Stimulated activated naive CD4-positive, alpha-beta T cell (primary cell): ENCODE measurements around the gene CNTN4.
"Not testable (repeated sequence)": the region's sequence is repeated elsewhere in the genome, so short reads cannot be mapped to it uniquely, and the experiment has no call there.

Source experiments
- DNase-seq, 6 experiments: peaks; one replicate each; lab custom pipeline; 2025; lab: John Stamatoyannopoulos, UW

The CNTN4 gene

DNA sequence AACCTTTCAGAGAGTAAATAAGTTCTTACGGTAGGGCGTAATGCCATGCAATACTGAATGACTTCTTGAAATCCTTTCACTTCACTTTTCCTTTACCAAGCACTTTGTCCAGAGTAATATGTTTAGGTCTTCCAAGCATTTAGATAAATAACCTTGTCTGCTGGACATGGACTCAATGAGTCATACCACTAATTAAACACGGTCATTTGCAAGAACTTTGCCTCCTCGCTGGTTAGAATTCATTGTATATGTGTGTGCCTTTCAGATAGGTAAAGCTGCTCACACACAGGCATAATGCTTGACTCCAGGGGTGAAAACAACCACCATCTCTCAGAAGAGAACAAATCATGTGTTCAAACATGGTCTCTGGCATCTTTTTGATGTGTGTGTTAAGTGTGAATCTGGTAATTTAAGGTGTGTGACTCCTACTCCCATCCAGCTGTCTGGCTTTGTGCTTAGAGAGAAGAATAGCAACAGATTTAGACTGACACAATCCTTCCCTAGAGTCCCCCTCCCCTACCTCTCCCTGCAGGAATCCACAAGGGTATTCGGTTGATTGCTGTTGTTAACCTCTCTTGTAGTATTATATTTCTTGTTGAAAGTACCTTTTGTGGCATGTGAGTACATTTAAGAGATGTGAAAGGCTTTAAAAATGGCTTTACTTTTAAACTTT lies 419.0 kb downstream of the CNTN4 start:
- DNase-seq = no peak

DNA sequence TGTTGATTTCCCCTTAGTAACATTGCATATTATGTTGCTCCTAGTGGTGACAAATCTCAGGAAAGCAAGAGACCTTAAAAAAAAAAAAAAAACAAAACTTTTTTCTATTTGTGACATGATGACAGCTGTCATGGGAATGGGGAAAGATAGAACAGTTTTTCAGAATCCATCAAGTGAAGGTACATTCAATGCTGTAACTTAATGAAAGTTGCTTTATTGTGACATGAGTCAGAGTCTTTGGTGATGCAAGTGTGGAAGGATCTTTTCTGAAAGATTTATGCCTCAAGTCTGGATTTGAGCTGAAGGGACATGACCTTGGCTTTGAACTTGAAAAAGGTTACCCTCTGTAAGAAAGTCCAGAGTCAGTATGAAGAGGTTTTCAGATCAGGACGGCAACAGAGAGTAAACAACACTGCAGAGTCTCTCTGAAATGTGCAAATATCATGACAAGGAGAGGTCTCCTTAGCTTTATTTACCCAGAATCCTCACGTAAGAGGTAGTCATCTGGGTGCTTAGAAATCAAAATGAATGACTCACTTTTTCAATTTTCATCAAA lies 424.7 kb downstream of the CNTN4 start:
- no peak for DNase-seq

DNA sequence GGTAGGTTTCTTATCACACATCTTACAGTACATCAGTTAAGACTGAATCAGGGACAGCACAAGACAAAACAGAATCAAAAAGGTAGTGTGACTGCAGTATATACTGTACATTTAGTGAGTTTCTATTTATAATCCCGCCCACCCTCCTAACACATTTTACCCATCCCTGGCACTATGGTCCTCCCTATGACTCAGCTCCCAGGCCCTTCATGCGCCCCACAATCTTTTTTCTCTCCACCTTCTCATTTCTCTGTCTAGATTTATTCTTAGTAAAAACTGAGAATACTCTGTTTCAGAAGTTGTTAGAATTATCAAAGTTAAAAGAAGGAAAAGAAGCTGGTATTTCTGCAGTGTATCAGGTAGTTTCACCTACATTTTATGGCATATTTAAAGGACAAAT lies 427.3 kb downstream of the CNTN4 start:
- DNase-seq = no peak

DNA sequence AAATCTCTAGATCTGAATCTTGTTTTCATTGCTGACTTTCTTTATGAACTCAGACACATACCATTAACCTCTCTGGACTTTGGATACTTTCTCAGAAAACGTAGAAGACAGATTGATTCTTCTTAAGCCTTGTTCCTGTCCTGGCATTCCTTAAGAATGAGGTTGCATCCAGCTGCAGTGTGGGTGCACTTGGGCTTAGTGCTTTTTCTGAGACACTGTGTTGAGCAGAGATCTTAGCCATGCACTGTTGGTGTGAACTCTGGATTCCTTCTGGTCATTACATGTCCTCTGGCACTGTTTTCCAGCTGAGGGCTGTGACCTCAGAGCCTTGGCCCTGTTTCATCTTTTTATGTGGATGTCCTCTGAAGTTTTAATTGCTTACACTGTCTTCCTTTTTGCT lies 428.3 kb downstream of the CNTN4 start:
- no peak for DNase-seq

DNA sequence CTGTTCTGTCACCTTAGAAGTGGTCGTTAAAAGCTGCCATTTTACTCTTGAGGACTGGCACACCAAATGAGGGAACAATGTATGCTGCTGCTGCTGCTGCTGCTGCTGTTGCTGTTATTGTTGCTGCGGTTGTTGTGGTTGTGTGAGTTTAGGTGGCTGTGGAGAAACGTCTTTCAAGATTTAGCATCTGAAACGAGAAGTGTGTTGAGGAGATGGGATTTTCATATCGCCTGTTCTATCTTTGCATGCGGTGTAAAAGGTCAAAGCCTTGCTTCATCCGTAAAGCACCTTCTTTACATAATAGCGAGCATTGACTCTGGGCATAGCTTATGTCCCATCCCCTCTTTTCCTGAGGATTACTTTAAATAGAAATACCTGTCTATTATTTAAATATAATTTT lies 428.7 kb downstream of the CNTN4 start:
- DNase-seq = not testable (repeated sequence)

DNA sequence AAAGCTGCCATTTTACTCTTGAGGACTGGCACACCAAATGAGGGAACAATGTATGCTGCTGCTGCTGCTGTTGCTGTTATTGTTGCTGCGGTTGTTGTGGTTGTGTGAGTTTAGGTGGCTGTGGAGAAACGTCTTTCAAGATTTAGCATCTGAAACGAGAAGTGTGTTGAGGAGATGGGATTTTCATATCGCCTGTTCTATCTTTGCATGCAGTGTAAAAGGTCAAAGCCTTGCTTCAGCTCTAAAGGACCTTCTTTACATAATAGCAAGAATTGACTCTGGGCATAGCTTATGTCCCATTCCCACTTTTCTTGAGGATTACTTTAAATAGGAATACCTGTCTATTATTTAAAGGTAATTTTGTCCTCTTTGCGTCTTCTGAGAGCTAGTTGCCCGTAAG lies 436.1 kb downstream of the CNTN4 start:
- DNase-seq = not testable (repeated sequence)

DNA sequence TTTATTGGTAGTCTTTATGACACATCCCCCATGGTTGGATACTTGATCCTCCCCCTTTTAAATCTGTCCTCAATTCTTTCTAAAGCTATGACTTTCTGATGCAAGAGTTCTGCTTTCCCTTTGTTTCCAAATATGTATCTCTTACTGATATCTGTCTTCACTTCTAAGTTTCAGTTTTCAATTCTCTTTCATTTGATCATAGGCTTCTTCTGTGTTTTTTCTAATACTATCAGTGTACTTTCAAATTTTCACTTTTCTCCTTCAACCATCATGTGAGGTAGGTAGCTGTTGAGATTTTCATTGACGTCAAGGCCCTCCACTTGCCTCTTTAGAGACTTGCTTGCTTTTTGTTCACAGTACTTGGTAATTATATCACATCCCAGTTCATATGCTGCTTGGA lies 436.5 kb downstream of the CNTN4 start:
- no peak for DNase-seq

DNA sequence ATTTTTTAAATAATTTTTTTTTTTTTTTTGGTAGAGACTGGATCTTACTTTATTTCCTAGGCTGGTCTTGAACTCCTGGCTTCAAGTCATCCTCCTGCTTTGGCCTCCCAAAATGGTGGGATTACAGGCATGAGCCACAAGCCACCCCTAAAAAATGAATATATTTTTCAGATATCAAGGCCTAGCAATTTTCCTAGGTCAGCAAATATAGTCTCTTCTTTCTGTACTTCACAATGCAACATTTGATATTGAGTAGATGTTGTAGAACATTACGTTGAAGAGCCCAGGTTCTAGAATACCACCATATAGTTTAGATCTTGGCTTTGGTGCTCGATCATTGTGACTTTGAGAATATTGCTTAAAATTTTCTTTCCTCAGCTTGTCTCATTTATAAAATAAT lies 437.9 kb downstream of the CNTN4 start:
- DNase-seq = no peak

DNA sequence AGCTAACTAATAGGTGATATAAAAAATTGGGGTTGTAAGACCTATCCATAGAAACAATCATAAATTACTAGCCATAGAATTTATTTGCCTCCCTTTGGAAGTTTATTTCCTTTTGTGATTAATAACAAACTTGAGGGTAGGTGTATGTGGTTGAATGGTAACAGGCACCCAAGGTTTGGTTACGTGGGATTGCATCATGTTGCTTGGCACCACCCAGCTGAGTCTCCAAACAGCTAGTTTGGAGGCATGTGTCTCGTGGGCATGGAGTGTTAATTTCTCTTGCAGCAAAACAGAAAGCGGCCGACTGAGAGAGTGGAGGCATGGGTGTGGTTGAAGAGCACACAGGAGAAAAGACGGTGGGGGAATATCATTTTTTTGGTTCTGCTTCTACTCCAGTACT lies 441.4 kb downstream of the CNTN4 start:
- DNase-seq = no peak

DNA sequence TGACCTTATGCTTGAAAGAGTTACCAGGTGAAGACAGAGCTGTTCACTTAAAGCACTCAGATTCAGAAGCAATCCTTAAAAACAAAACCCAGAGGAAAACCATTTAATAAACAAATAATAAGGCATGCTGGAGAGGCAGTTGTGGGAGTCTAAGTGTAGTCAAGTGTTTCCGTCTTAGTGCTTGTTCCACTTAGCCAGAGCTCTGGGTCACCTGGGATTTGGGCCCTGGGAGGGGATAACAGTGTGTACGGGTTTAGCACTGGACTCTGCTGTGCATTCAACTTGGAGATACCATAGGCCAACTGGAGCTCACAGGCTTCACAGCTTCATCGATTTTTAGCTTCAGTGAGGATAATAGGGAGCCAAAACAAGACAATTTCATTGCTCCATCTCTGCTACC lies 444.6 kb downstream of the CNTN4 start:
- DNase-seq = no peak

DNA sequence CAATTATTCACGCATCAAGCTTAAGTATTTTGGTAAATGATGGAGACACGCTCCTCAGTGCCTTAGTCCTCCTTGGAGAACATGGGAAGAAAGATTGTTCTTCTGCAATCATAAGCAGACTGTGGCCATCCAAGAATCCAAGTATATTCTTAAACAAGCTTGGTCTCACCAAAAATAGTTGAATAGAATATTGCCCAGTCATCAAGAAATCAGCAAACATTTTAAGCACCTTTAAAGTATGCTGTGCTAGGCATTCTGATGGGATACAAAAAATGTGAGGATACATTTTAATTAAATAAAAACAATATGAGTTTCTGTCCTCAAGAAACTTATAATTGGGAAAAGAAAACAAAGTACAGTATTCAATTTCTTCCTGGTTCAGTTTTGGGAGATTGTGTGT lies 445.5 kb downstream of the CNTN4 start:
- DNase-seq = no peak

DNA sequence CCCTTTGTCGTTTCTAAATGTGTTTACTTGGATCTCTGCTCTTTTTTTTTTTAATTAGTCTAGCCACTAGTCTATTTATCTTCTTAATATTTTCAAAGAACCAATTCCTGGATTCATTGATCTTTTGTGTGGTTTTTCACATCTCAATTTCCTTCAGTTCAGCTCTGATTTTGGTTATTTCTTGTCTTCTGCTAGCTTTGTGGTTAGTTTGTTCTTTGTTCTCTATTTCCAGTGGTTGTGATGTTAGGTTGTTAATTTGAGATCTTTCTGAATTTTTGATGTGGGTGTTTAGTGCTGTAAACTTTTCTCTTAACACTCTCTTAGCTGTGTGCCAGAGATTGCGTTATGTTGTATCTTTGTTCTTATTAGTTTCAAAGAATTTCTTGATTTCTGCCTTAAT lies 446.1 kb downstream of the CNTN4 start:
- no peak for DNase-seq

DNA sequence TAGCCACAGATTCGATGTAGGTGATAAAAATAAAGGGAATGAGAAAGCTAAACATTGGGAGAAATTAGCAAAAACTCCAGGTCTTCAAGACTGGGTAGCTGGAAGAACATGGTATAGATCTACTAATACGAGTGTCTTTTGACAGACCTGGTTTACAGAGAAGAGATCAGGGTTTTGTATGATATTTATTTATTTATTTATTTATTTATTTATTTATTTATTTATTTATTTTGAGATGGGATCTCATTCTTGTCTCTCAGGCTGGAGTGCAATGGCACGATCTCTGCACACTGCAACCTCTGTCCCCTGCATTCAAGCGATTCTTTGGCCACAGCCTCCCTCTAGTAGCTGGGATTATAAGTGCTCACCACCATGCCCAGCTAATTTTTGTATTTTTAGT lies 448.4 kb downstream of the CNTN4 start:
- DNase-seq = no peak

DNA sequence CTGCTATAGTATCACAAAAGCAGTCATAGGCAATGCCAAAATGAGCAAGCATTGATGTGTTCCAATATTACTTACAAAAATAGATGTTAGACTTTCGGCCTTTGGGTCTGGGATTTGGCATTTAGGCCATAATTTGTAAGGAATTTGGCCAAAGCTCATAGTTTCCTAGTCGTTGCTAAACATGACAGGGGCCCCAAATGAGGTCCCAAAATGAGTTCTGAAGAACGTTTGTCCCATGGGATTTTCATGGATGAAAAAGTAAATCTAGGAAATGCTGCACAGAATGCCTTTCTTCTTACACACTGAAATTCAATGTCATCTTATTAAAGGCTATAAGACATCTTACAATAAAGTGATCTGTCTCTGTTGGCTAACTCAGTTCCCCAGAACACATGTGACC lies 456.0 kb downstream of the CNTN4 start:
- no peak for DNase-seq

DNA sequence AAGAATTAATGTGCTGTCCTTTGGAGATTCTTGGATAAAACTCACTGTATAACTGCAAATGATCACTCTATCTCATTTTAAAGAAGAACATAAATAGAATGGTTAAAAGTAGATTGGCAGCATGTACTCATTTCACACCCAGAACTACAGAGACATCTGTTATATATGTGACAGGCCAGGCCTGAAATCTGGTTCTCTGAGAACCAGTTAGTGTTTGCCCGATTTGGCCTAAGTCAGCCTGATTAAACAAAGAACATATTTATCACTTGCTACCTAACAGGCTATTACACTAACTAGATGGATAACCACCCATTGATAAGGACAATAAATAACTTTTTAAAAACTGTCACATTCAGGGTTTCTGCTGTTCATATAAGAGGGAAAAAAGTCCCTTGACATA lies 460.1 kb downstream of the CNTN4 start:
- DNase-seq = no peak

DNA sequence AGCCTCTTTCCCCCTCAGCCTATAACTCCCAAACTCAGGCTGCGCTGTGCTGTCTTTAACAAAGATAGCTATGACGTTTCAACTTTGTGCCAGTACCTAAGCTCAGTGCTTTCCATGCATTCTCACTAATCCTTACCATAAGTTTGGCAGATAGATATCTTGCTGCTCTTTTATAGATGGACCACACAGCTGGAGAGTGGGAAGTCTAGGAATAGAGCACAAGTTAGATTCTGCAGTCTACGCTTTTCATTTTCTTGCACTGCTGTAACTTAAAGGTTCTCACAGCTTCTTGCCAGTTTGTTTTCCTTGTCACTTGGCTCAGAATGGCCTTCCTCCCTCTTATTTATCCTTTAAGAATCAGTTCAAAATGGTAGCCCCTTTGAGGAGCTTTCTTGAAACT lies 468.8 kb downstream of the CNTN4 start:
- DNase-seq = no peak

DNA sequence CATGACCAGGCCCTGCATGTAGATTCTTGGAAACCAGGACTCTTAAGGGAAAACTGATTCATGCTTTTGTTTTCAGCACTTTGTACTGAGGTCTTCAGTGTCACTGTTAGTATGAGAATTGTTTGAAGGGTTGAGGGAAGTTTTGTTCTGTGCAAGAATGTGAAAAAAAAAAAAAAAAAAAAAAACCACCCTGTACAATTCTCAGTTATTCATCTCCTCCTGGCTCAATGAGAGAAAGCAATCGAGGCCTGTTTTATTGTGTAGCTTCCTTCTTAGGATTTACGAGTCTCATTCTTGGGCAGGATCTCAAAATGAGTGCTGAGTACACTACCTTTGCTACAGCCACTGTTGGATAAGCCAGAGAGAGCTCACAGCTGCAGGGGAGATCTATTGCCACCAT lies 469.5 kb downstream of the CNTN4 start:
- no peak for DNase-seq

DNA sequence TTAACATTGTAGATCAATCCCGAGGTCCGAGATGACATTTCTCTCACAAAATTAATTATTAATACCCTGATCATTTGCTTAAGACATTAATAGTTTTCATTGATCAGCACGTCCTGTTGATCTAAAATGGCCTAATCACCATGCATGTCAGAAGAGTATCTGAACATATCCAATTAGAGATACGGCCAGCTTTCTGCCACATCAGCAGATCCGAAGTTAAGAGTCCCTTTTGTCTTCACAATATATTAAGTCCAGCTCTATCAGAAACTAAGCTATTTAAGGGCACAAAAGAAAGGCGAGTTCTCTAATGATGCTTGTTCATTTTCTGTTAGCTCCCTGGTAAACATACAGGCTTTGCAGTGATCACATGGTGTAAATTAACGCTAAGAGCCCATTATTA lies 470.3 kb downstream of the CNTN4 start:
- no peak for DNase-seq

DNA sequence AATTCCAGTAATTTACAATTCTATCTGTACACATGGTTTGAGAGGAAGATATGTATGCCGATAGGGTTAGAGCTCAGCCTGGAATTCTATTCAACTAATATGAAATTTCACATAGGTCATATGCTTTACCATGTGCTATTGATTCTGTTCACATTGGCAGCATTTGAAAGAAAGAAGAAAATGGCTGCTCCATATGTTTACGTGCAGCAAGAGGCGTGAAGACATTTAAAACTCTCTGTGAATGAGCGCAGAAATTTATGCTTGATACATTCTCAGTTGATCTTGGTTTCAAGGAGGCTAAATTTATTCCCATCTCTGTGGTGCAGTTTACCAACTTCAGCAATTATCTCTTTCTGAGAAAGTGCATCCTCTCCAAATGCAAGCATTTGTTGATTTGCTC lies 478.9 kb downstream of the CNTN4 start:
- DNase-seq = no peak

DNA sequence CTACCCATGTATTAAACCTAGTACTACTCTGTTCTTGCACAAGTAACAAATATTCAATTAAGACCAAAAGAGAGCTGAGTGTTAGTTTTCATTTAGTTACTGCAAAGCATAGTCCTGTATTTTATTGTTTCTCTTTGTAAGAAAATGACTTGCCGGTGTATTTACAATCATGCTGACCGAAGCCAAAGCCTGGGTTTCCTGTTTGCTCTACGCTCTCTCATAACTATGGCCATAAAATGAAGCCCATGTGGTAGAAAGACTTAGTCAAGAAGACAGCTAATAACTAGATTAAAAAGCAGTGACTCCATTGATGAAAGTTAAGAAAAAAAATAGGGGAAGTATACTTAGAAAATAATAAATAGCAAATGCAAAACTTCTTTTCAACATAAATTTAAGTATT lies 479.9 kb downstream of the CNTN4 start:
- no peak for DNase-seq

DNA sequence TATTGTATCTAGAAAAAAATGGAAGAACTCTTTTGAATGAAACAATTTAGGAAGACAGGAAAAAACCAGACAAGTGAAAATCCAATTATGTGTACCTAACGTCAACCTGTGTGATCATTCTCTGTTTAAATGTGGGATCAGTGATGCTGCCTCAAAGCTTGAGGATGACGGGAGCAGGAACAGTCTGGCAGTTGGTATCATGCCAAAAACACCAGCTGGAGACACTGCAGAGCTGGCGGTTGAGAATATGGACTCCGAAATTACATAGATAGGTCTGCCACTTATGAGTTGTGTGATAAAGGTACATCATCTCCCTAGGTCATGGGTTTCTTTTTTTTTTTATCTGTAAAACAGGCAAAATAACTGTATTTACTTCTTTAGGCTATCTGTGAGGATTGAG lies 480.5 kb downstream of the CNTN4 start:
- no peak for DNase-seq

DNA sequence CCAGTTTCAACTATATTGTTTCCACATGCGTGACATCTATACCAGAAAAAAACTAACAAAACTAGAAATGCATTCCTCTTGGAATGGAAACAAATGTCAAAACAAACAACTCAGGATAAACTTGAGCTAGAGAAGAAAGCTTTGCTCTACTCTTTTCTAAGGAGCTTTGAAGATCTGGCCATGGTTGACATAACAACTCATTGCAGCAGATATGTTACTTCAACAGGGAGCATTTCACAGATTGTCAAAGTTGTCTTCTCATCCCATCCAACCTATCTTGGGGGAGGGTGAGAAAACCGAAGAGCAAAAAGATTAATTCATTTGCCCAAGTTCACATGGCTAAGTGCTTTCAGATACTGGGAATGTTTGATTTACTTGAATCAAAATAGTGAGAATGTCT lies 484.4 kb downstream of the CNTN4 start:
- DNase-seq = no peak

DNA sequence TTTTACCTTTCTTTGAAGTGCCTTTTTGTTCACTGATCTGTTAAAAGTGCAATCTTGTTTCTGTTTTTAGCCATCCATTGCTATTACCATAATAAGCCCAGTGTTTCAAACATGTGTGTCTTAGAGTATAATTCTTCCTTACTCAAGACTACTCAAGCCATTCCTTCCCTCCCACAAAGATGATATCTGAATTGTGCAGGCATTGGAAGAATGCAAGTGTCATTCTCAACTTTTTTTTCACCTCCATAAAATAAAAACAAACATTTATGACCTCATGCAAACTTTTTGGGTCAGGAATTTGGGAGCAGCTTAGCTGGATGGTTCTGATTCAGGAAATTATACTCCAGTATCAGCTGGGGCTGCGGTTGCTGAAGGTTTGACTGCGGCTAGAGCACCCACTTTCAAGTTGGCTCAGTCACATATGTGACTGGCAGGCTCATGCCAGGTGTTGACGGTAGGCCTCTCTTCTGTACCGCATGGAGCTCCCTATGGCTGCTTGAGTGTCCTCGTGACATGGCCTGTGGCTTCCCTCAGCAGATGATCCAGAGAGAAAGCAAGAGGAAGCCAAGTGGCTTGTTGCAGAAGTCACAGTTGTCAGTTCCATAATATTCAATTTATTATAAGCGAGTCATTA lies 490.8 kb downstream of the CNTN4 start:
- no peak for DNase-seq

DNA sequence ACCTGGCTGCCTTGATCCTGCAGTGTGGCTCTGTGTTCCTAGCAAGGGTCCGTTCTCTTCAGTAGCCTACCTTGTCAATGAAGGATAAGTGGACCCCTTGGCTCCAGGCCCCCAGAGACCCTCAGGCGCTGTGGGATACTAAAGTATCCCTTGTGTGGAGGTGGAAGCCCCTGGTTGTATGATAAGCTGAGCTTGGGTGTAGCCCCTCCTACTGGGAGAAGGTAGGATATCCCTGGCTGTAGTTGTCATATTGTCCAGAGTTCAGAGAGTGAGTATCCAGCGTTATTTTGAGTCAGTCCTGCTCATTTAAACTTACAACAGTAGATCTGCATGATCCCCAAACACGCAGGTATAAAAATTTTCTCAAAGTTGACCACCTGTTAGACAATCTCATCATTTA lies 496.8 kb downstream of the CNTN4 start:
- no peak for DNase-seq
